GM19238 (cell line): Measurements from ENCODE around the gene STIM1.

ENCODE experiments used
- DNase-seq: peaks from one replicate; pipeline ENCODE4 v3.0.0; 2011; ENCODE audit warnings: low spot score; ENCODE audit not compliant: insufficient read length

STIM1 gene

DNA sequence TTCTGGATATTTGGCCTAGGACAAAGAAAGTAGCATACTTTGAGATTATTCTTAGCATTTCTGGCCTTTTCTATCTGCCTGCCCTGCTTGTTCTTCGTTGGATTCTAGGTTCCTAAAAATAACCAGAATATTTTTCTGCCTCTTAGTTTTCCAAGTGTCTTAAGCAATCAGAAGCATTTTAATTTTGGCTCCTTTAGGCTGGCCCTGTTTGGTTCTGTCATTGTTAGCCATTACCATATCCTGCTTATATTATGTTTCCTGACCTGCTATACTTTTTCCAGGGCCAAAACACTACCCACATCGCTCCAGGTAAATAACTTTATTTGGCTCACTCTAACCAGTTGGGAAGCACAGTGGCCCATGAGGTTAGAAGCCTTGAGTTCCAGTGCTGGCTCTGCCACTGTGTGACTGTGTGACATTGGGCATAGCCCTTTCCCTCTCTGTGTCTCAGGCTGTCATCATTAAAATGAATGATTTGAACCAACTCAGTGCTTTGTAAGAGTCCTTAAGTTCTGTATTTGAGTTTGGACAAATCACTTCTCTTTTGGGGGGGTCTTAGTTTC is 91.1 kb downstream of the STIM1 start:
- DNase-seq: no peak

GRCh38 chr11:3947061-3947460 is 91.6 kb downstream of the STIM1 start:
- peak; percentile 35 for DNase-seq

DNA sequence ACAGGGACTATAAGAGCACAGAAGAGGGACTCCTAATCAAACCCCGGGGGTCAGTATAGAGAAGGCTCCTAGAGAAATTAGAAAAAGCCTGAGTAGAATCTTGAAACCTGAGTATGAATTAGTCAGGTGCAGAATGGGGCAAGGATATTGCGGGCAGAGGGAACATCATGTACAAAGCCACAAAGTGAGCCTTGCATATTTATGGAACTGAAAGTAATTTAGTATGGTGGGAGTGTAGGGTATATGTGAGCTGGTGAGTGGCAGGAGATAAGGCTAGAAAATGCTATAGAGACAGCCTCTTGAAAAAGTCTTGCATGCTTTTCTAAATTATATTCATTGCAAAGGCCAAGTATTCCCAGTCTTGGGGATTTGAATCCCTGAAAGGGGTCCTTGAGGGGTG is 93.7 kb downstream of the STIM1 start:
- DNase-seq: peak; percentile 30

- no peak for DNase-seq
Measured at GRCh38 chr11:3950996-3951660, 95.7 kb downstream of the STIM1 start.

DNA sequence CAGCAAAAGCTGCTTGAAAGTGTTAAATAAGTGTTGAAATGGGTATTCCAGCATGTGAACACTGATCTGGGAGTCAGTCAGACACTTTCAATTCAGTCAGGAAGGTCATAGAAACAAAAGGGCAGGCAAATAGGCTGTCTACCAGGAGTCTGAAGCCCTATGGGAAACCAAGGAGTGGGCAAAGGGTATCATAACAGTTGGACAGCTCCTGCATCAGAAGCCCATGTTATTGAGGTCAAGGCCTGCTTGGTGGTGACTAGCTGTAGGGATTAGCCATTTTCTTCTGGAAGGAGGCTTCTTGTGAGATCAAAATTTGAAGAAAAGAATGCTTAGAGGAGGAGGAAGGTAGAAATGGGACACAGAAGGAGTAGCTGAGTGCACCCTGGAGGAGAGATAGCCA is 97.3 kb downstream of the STIM1 start:
- no peak for DNase-seq

- DNase-seq: no peak
Measured at GRCh38 chr11:3953327-3953726, 97.9 kb downstream of the STIM1 start.

DNA sequence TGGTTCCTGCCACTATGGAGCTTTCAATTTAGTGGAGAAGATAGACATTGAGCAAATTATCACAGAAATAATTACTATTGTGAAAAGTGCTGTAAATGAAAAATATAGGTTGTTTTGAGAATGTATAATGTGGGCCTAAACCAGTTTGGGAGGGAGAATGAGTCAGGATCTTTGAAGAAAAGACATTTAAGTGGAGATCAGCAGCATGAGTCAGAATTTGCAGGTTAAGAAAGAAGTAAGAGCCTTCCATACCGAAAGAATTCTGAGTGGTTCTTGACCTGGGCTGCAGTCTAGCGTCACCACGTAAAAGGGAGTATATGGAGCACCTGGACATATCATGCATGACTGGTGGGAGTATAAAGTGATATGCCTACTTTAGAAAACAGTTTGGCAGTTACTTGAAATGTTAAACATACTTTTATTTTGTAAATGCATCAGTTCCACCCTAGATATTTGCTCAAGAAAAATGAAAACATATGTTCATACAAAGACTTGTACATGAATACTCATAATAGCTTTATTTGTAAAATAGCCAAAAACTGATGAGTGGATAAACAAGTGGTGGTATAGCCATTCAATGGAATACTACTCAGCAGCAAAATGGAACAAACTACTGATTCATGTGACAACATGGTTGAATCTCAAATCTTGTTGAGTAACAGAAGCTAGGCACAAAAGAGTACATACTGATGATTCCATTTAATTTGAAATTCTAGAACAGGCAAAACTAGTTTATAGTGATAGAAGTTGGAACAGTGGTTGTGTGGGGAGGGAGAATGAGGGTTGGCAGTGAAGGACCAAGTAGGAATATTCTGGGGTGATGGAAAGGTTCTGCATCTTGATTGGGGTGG is 99.2 kb downstream of the STIM1 start:
- no peak for DNase-seq

DNA sequence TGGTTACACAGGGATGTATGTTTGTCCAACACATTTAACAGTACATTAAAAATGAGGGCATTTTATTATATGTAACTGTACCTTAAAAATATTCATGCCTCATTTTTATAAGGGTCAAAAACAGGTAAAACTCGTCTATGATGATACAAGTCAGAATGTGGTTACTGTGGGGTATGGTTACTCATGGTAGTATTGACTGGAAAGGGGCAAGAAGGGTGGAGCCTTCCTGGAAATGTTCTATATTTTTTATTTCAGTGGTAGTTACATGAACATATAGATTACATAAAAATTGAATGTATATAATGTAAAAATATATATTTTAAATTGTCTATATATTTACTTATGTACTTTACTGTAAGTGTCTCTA is 99.8 kb downstream of the STIM1 start:
- no peak for DNase-seq

- no peak for DNase-seq
Measured at GRCh38 chr11:3956038-3956437, 100.6 kb downstream of the STIM1 start.

GRCh38 chr11:3956748-3957147 is 101.3 kb downstream of the STIM1 start:
- DNase-seq: no peak

DNA sequence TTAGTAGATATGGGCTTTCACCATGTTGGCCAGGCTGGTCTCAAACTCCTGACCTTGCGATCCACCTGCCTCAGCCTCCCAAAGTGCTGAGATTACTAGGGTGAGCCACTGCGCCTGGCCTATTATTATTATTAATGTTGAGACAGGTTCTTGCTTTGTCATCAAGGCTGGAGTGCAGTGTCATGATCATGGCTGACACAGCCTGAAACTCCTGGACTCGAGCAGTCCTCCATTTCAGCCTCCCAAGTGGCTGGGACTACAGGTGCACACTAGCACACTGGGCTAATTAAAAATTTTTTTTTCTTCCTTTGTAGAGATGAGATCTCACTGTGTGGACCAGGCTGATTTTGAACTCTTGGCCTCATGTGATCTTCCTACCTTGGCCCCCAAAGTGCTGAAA is 102.0 kb downstream of the STIM1 start:
- no peak for DNase-seq

GRCh38 chr11:3958281-3958680 is 102.8 kb downstream of the STIM1 start:
- DNase-seq: no peak

DNA sequence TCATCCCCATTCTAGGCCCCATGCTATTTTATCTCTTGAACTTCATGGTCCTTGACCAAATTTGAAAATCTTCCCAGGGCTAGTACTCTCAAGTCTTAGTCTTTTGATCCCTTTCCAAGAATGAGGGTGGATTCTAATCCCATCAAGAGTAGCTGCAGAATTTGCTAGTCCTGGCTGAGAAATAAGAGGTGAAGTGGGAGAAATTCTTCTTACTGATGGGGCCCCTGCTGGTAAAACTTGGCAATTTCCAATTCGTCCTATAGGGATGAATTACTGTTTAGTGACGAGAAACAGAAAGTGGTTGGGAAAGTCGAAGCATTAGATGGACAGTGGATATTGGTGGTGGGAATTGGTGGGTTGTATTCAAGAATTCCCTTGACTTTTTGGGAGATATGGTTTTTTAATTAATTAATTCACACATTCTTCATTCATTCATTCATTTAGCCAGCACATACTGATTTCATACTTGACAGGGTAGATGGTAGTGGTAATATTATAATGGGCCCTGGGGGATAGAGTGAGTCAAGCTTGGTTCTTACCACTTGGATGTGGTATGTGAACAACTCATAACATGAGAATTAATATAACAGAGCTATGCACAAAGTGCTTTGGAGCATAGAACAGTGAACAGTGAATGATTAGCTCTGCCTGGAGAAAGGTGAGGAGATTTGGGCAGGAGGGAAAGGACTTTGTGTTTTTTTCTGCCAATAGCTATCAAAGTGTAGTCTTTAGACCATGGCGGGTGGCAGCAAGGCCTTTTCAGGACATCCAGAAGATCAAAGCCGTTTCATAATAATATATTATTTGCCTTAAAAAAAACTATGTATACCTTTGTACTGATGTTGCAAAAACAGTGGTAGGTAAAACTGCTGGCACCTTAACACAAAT is 103.8 kb downstream of the STIM1 start:
- no peak for DNase-seq

DNA sequence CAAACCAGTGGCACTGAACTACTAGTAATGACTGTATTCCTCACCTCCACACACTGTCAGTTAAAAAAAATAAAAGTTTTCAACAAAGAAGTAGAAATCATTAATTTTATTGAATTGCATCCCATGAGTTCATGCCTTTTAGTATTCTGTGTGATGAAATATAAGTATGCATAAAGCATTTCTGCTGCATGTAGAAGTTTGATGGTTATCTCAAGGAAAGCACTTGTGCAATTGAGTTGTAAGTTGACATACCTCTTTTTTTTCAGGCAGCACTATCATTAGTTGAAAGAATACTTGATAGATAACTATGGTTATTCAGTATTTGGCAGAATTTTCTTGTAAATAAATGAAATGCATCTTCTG is 104.4 kb downstream of the STIM1 start:
- no peak for DNase-seq

GRCh38 chr11:3962406-3962840 is 107.0 kb downstream of the STIM1 start:
- DNase-seq: no peak

DNA sequence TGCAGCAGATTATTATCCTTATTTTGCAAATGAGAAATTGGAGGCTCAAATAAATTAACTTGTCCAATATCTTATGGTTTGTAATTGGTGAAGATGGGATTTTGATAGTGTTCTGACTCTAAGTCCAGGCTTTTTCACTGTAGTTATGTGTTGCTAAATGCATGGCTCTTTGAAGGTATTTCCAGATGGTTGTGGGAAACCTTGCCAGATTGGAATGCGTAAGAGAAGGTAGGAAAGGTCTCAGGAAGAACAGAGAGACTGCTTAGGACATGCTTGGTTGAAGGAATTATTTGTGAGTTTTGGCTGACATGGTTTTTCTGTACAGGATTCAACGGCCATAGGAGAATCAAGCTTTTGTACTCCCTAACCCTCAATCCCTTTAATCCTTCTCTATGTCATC is 108.6 kb downstream of the STIM1 start:
- no peak for DNase-seq

DNA sequence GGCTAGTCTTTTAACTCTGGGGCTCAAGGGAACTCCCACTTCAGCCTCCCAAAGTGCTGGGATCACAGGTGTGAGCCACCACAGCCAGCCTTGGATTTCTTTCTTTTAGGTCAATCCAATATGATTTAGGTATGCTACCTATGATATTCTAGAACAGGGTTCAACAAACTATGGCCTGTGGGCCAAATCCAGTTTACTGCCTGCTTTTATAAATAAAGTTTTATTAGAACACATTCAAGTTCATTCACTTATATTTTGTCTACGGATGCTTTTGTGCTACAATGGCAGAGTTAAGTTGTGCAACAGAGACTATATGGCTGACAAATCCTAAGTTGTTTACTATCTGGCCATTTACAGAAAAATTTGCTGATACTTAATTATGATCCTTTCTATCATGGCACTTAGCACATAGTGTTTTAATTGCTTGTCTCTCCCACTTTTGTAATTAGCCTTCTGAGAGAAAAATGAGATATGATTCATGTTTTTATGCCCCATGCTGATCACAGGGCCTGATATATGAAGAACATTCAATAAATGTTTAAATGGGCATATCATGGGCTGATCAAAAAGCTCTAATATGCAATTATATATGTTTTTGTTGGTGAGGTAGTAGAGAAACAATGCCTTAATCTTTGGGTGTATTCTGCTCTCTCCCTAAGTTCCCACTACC is 109.6 kb downstream of the STIM1 start:
- no peak for DNase-seq

GRCh38 chr11:3967695-3968094 is 112.2 kb downstream of the STIM1 start:
- no peak for DNase-seq

- DNase-seq: no peak
Measured at GRCh38 chr11:3969200-3969599, 113.7 kb downstream of the STIM1 start.

DNA sequence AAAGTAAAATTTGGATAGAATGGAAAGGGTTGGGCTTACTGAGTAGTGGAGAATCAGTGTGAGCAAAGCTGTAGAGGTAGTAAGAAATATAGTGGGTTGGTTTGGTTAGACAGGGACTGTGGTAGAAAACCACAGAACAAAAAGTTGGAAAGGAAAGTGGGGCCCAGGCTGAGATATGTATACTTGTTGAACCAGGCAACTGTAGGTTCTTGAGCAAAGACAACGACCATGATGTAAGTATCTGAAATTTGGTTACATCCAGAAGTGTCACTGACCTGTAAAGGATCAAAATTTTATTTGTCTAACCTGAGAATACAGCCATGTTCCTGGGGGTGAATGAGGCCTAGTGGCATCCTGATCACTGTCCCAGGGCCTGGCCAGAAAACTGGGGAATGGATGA is 114.1 kb downstream of the STIM1 start:
- no peak for DNase-seq

- DNase-seq: no peak
Measured at GRCh38 chr11:3970108-3970507, 114.6 kb downstream of the STIM1 start.
